GM18508 (cell line): ENCODE data around the gene NCAPD2.
"Not testable (repeated sequence)": the region's sequence is repeated elsewhere in the genome, so short reads cannot be mapped to it uniquely, and the experiment has no call there.

Source experiments
- ATAC-seq: cut with Tn5 transposase; IDR thresholded peaks from one replicate; pipeline ENCODE4 v1.9.1; 2021; ENCODE audit warnings: moderate number of reproducible peaks; ENCODE audit not compliant: insufficient read depth, unreplicated experiment

NCAPD2 gene

GRCh38 chr12:6494258-6494743 is 399 bp downstream of the NCAPD2 start:
- no peak for ATAC-seq

DNA sequence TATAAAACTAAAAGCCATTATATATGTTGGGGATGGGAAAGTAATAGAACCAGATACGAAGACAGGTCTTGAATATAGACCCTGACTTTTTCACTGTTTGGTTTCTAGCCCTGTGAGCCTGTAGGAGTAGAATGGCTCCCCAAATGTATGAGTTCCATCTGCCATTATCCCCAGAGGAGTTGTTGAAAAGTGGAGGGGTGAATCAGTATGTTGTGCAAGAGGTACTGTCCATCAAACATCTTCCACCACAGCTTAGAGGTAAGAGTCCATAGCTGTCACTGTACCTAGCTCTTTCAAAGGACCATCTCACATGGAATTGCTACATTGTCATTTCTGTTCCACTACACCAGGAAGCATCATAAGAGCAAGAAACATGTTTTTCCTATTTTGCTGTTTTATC is 1.1 kb downstream of the NCAPD2 start:
- no peak for ATAC-seq

DNA sequence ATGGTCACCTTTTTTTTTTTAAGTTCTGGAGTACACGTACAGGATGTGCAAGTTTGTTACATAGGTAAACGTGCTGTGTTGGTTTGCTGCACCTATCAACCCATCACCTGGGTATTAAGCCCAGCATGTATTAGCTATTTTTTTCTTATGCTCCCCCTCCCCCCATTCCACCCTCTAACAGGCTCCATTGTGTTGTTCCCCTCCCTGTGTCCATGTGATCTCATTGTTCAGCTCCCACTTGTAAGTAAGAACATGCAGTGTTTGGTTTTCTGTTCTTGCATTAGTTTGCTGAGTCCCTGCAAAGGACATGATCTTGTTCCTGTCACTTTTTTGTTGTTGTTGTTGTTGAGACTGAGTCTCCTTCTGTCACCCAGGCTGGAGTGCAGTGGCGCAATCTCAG is 3.4 kb downstream of the NCAPD2 start:
- not testable (repeated sequence) for ATAC-seq

DNA sequence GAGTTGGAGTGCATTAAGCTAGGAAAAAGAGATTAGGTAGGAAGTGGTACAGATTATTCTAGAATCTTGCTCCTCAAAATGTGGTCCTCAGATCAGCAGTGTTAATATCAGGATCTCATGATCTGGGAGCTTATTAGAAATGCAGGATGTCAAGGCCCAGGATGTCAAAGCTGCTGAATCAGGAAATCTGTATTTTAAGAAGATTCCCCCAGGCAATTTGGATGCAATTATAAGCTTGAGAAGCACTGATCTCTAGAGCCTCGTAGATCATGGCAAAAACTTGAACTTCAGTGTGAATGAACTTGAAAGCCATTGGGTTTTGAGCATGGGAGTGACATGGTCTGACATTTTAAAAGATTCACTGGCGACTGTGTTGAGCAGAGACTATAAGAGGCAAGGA is 6.6 kb downstream of the NCAPD2 start:
- no peak for ATAC-seq

DNA sequence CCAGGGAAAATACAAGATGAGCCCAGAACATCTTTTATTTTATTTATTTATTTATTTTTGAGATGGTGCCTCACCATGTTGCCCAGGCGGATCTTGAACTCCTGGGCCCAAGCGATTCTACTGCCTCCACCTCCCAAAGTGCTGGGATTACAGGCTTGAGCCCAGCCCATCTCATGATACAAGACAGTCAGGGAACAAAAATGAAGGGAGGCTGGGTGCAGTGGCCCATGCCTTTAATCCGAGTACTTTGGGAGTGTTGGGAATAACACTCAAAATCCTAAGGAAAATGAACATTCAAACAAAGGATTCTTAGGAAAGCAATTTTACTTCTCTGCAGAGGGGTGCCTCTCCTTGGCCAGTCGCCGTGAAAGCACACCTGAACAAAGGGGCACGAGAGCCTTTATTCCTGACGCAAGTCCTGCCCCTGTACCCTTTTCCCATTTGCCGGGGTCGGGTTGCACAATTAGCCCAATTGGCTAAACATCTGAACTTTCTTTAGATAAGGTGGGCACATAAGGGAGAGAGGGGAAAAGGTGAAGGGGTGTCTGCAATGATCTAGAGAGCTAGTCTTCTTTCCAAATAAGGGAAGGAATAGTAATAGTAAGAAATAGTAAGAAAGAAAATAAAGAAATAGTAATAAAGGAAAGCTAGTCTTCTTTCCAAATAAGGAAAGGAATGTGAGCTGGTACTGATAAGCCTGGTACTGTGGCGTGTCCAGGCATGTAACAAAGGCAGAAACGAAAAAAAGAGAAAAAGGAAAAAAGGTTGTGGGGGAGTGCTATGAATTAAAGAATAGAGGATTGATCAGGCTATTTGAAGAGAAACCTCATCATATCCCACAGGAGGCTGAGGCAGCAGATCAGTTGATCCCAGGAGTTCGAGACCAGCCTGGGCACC is 13.4 kb downstream of the NCAPD2 start:
- no peak for ATAC-seq

GRCh38 chr12:6508087-6508486 is 14.2 kb downstream of the NCAPD2 start:
- ATAC-seq = no peak

DNA sequence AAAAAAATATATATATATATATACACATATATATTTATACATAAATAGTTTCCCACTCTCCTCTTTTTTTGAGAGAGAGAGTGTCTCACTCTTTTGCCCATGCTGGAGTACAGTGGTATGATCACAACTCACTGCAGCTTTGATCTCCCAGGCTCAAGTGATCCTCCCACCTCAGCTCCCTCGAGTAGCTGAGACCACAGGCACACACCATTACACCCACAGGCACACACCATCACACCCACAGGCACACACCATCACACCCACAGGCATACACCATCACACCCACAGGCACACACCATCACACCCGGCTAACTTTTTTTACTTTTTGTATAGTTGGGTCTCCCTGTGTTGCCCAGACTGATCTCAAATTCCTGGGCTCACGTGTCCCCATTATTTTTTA is 26.3 kb downstream of the NCAPD2 start:
- no peak for ATAC-seq

- no peak for ATAC-seq
Observed at GRCh38 chr12:6522193-6522592, 28.3 kb downstream of the NCAPD2 start.

DNA sequence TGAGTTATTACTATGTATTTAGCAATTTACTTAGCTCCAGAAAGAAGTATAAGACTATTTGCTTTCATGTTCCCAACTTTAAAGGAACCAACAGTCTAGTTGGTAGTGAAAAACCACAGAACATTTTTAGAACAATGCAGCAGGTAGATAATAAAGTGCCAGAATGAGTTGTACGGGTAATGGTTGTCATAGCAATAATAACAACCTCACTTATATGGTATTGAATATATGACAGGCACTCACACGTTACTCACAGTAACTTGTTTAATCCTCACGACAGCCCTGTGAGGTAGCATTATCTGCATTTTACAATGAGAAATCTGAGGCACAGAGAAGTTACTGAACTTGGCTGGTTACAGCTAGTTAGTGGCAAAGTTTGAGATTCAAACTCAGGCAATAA is 29.8 kb downstream of the NCAPD2 start:
- ATAC-seq = no peak

DNA sequence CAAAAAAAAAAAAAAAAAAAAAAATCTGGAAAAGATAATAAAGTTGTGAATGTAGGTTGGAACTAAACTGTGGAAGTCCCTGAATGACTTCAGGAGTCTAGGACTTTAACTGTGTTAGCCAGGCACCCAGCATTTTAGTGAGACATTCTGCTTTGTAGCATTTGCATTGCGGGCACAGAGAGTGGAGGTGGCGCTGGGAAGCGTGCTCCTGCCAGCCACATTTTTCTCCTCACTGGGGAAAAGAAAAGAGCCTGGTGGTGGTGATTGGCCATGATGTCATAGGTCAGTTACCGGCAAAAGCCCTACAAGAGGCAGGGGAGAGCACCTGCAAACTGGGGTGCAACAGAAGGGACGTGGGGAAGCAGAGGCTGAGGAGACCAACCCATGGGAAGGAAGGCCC is 30.7 kb downstream of the NCAPD2 start:
- no peak for ATAC-seq

- no peak for ATAC-seq
Observed at GRCh38 chr12:6526201-6526600, 32.3 kb downstream of the NCAPD2 start.

DNA sequence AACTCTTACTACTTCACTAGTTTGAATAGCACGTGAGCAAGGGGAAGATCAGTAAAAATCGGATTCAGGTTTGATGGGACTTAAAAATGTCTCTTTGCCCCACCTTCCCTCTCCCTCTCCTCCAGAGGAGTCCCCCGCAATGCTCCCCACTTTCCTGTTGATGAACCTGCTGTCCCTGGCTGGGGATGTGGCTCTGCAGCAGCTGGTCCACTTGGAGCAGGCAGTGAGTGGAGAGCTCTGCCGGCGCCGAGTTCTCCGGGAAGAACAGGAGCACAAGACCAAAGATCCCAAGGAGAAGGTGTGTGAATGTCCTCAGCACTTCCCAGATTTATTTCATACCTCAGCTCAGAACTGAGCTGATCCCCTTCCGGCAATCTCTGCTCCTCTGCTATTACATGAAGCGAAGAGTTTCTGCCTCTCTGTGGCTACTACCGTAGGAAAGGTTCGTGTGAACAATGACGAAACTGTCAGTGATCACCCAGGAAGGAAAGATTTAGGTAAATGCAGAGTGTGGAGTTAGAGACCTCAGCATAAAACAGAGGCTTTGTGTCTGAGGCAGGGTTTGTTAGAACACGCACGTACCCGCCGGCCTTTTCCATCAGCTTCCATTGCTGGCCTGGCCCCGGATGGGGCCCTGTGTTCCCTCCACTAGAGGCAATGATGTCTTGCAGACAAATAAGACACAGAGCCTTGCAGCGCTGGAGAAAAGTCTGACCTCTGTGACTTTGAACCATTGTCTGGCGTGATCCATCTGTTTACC is 33.0 kb downstream of the NCAPD2 start:
- no peak for ATAC-seq

- ATAC-seq = no peak
Observed at GRCh38 chr12:6527711-6528110, 33.8 kb downstream of the NCAPD2 start.

DNA sequence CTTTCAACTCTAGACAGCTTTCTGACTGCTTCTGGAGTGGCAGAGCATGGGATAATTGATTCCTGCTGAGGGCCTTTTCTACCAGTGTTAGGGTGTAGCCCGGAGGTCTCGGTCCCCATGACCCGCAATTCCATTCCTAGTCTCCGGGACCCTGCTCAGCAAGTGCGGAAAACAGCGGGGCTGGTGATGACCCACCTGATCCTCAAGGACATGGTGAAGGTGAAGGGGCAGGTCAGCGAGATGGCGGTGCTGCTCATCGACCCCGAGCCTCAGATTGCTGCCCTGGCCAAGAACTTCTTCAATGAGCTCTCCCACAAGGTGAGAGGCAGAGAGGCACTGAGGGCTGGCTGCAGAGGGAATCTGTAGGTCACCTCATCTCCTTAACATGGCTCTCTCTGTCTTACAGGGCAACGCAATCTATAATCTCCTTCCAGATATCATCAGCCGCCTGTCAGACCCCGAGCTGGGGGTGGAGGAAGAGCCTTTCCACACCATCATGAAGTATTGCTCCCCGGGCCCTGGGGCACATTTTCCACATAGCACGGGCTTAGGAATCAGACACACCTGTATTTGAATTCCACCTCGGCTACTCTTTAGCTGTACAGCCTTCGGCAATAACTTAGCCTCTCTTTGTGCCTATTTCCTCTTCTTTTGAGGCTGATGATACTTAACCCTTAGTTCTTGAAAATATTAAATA is 34.8 kb downstream of the NCAPD2 start:
- ATAC-seq = no peak

GRCh38 chr12:6529291-6529737 is 35.4 kb downstream of the NCAPD2 start:
- no peak for ATAC-seq

- ATAC-seq = no peak
Observed at GRCh38 chr12:6530576-6531260, 36.8 kb downstream of the NCAPD2 start.

DNA sequence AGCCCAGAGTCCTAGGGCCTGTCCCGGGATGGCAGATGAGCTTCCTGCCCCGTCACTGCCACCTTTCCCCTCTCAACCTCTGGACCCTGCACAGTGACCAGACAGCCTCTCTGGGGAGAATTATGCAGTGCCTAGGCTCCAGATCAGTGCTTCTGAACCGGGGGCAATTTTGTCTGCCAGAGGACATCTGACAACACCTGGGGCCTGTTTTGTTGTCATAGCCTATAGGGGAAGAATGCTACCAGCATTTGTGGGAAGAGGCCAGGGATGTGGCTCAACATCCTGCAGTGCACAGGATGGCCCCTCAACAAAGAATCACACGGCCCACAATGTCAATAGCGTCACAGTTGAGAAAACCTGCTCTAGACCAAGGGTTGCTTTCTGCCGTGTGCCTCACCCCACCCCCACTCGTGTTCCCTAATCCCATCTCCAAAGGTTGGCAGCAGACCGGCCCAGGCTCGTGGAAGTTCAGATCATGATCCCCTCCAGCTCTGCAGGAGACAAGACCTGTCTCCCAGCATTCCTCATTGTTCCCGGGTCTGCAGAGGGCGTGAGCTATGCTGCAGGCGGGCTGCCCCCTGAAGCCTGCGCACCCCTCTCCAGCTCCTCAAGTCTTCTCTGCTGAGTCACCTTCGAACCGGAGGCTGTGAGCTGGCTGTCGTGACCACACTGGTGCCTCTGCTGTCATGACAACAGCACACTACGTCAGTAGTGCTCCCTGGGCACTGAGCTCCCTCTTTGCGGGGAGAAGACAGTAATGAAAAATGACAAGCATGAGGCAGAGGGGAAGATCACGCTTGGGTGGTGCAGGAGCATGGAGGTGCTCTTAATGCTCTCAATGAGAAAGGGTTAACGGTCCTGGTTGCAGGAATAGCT is 38.4 kb downstream of the NCAPD2 start:
- no peak for ATAC-seq

- ATAC-seq = no peak
Observed at GRCh38 chr12:6532927-6533652, 39.2 kb downstream of the NCAPD2 start.

- no peak for ATAC-seq
Observed at GRCh38 chr12:6533653-6533922, 39.7 kb downstream of the NCAPD2 start.
